ENCODE measurements around the gene CLPTM1L.

DNA sequence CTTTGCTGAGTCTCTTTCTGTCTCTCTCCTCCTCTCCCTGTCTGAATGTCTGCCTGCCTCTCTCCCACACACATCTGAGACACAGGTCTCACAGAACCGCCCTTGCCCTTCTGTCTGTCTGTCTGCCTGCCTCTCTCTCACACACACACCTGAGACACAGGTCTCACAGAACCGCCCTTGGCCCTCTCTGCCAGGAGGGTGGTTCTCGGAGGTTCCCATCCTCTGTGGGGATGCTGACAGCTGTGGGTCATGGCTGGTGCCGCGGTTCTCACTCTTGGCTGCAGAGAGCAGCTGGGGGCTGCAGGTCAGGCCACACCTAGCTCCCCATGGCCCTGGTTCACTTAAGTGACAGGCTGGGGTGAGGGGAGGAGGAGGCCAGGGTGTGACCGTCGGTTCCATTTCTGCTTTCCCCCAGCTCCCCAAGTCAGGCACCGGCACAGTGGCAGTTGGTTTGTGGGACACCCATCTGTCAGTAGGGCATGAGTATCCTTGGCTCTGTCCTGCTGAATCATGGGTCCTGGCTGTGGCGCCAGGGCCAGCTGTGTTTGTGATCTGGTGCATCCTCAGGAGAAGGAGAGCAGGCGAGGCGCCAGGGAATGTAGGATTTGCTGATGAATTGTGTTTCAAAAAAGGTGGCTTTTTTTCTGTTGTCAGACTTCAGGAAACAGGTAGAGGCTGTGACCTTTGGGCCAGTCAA, 42.3 kb upstream of the CLPTM1L start:
- TF ChIP-seq, protein P1, sequence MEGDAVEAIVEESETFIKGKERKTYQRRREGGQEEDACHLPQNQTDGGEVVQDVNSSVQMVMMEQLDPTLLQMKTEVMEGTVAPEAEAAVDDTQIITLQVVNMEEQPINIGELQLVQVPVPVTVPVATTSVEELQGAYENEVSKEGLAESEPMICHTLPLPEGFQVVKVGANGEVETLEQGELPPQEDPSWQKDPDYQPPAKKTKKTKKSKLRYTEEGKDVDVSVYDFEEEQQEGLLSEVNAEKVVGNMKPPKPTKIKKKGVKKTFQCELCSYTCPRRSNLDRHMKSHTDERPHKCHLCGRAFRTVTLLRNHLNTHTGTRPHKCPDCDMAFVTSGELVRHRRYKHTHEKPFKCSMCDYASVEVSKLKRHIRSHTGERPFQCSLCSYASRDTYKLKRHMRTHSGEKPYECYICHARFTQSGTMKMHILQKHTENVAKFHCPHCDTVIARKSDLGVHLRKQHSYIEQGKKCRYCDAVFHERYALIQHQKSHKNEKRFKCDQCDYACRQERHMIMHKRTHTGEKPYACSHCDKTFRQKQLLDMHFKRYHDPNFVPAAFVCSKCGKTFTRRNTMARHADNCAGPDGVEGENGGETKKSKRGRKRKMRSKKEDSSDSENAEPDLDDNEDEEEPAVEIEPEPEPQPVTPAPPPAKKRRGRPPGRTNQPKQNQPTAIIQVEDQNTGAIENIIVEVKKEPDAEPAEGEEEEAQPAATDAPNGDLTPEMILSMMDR (IDR thresholded peaks at IDR 0.05; ENCODE audit: insufficient read depth, low read depth, low read length), result no peak
- no peak for TF ChIP-seq EZH2 (IDR thresholded peaks at IDR 0.05; ENCODE audit: insufficient read depth, low read length)

Measured in astrocyte (in vitro differentiated cells and primary cell).